Thyroid gland (tissue), 4 donors: ENCODE measurements around the gene SLC6A6. TPM values are rescaled to one million over a fixed set of nuclear protein-coding genes. Genes with fewer than 3 reads are reported as not detected.

Experiments
- DNase-seq, 2 donors: peaks; one replicate each; pipeline ENCODE4 v3.0.0-alpha.2; 2019
- H3K27ac ChIP-seq, 3 donors: fragments of 200-600 bp; sonication (generic); 1 replicate in 2 of 3; 2 replicates in 1 of 3; pipeline ENCODE4 v1.5.1; 2016 to 2019; ENCODE audit warnings: mild to moderate bottlenecking in 1 of 3, moderate library complexity in 1 of 3
- H3K27me3 ChIP-seq: fragments of 200-600 bp; sonication (generic); one replicate; pipeline ENCODE4 v1.5.1; 2019
- H3K36me3 ChIP-seq, 2 donors: fragments of 200-600 bp; sonication (generic); one replicate each; pipeline ENCODE4 v1.5.1; 2016 to 2019
- H3K4me1 ChIP-seq, 2 donors: fragments of 200-600 bp; sonication (generic); one replicate each; pipeline ENCODE4 v1.5.1; 2017 to 2019
- H3K4me3 ChIP-seq, 3 donors: fragments of 200-600 bp; sonication (generic); replicated peaks in 1 of 3; 1 replicate in 2 of 3; 2 replicates in 1 of 3; pipeline ENCODE4 v1.5.1; 2016; ENCODE audit warnings: mild to moderate bottlenecking in 1 of 3
- H3K9me3 ChIP-seq: fragments of 200-600 bp; sonication (generic); one replicate; pipeline ENCODE4 v1.5.1; 2017
- POLR2A ChIP-seq, 2 donors: fragments of 450-650 bp; IDR thresholded peaks; one replicate each; pipeline ENCODE4 v1.6.1; 2017; ENCODE audit warnings: antibody characterized with exemption in 2 of 2, mild to moderate bottlenecking in 2 of 2, moderate library complexity in 1 of 2
- WGBS, 2 donors: methylation state at CpG; one replicate each; pipeline ENCODE4 v1.1.5; 2017; 5-methylcytosine and 5-hydroxymethylcytosine counted together
- intact Hi-C: fragments of 100-400 bp; cut with DNase I; formaldehyde crosslinking; loops from one replicate; pipeline ENCODE4 v1.15.1; 2023
- total RNA-seq, 4 donors: library from RNA; depleted of rRNA; stranded (reverse); fragments of >200 nt; gene quantifications; one replicate each; pipeline ENCODE4 v1.2.3, GENCODE V29; 2016
- TF ChIP-seq, protein P1 (sequence below), 6 experiments: fragments of 200-600 bp in 3 of 6; fragments of 450-650 bp in 3 of 6; sonication (generic) in 3 of 6; IDR thresholded peaks; one replicate each; pipeline ENCODE4 v1.5.1; 2016 to 2019; ENCODE audit warnings: antibody characterized with exemption in 6 of 6, mild to moderate bottlenecking in 2 of 6, inconsistent platforms in 1 of 6, moderate library complexity in 1 of 6

The SLC6A6 gene
- total RNA-seq, 4 donors from 2014 or later = 42.7 to 98.0 (median 72.5) TPM

- Histone ChIP-seq H3K27me3 (no peaks in the 10 kb centered on the region), H3K9me3 (no peaks in the 10 kb centered on the region), H3K4me1 (peaks cover 4 to 14% of the 10 kb centered on the region in 2 donors), H3K36me3 (no peaks in the 10 kb centered on the region), H3K27ac (no peak overlapping the region), H3K4me3 (no peak overlapping the region)
- 90 to 97% methylated on average over 7 of the region's 7 CpGs for WGBS, 2 donors
- TF ChIP-seq, protein P1, sequence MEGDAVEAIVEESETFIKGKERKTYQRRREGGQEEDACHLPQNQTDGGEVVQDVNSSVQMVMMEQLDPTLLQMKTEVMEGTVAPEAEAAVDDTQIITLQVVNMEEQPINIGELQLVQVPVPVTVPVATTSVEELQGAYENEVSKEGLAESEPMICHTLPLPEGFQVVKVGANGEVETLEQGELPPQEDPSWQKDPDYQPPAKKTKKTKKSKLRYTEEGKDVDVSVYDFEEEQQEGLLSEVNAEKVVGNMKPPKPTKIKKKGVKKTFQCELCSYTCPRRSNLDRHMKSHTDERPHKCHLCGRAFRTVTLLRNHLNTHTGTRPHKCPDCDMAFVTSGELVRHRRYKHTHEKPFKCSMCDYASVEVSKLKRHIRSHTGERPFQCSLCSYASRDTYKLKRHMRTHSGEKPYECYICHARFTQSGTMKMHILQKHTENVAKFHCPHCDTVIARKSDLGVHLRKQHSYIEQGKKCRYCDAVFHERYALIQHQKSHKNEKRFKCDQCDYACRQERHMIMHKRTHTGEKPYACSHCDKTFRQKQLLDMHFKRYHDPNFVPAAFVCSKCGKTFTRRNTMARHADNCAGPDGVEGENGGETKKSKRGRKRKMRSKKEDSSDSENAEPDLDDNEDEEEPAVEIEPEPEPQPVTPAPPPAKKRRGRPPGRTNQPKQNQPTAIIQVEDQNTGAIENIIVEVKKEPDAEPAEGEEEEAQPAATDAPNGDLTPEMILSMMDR (IDR thresholded peaks at IDR 0.05) = no peak
- TF ChIP-seq POLR2A (IDR thresholded peaks at IDR 0.05) = no peak
- no peak for DNase-seq
- intact Hi-C loops = no loop called here
Measured at GRCh38 chr3:14392803-14393319, 9.5 kb upstream of the SLC6A6 start.

DNA sequence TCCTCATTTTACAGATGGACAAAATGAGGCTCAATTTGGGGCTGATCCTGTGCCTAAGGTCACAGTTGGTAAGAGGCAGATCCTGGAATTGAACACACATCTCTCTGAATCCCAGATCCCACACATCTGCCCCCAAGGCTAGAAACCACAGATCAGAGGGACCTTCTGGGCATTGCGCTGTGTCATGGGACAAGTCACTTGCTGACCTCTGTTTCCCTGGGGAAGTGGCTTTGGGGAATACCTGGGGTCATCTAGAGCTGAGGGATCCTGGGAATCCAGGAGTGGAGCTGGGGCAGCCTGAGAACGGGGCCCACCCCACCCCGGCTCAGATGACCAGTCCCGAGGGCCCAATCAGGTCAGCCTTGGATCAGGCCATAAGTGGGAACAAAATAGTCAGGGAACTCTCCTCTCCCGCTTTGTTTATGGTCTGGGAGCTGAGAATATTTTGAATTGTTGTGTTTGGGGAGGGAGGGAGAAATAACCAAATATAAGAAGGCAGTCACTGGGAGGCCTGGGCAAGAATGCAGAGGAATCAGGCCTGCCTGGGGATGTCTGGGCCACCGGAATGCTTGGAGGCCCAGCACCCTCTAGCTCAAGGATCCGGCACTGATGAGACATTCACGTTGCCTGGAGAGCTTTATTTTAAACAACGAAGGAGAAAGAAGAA, 8.8 kb upstream of the SLC6A6 start:
- TF ChIP-seq, protein P1 (IDR thresholded peaks at IDR 0.05) = no peak
- no peak for TF ChIP-seq POLR2A (IDR thresholded peaks at IDR 0.05)
- Histone ChIP-seq H3K27me3 (no peaks in the 10 kb centered on the region), H3K36me3 (no peaks in the 10 kb centered on the region), H3K4me3 (no peak overlapping the region), H3K27ac (no peak overlapping the region), H3K9me3 (no peaks in the 10 kb centered on the region), H3K4me1 (peaks cover 4 to 11% of the 10 kb centered on the region in 2 donors)
- no peak for DNase-seq
- intact Hi-C loops = no loop called here
- WGBS, 2 donors = 83 to 85% methylated on average over 8 of the region's 9 CpGs

- Histone ChIP-seq H3K36me3 (no peaks in the 10 kb centered on the region), H3K9me3 (no peaks in the 10 kb centered on the region), H3K27me3 (no peaks in the 10 kb centered on the region), H3K27ac (no peak overlapping the region), H3K4me3 (no peak overlapping the region), H3K4me1 (peaks cover 4% of the 10 kb centered on the region in 2 donors)
- intact Hi-C loops = loop anchor here (5.0 kb wide), 1 partner anchor 71 kb away; no protein-coding TSS in a partner anchor
- TF ChIP-seq, protein P1 (IDR thresholded peaks at IDR 0.05) = no peak
- TF ChIP-seq POLR2A (IDR thresholded peaks at IDR 0.05) = no peak
- 67 to 72% methylated on average over 5 of the region's 5 CpGs for WGBS, 2 donors
- no peak for DNase-seq
Measured at GRCh38 chr3:14396031-14396692, 6.2 kb upstream of the SLC6A6 start.

GRCh38 chr3:14397046-14397445, 5.4 kb upstream of the SLC6A6 start:
- no peak for TF ChIP-seq POLR2A (IDR thresholded peaks at IDR 0.05)
- TF ChIP-seq, protein P1 (IDR thresholded peaks at IDR 0.05) = no peak
- H3K4me1 ChIP-seq = no peaks in the 10 kb centered on the region
- no peaks in the 10 kb centered on the region for H3K9me3 ChIP-seq
- intact Hi-C loops = loop anchor here (5.0 kb wide), 1 partner anchor 70 kb away; no protein-coding TSS in a partner anchor
- no peak for DNase-seq
- no peak overlapping the region for H3K4me3 ChIP-seq
- 90 to 91% methylated on average over 4 of the region's 4 CpGs for WGBS, 2 donors
- H3K27ac ChIP-seq = no peak overlapping the region
- no peaks in the 10 kb centered on the region for H3K27me3 ChIP-seq
- H3K36me3 ChIP-seq = no peaks in the 10 kb centered on the region

DNA sequence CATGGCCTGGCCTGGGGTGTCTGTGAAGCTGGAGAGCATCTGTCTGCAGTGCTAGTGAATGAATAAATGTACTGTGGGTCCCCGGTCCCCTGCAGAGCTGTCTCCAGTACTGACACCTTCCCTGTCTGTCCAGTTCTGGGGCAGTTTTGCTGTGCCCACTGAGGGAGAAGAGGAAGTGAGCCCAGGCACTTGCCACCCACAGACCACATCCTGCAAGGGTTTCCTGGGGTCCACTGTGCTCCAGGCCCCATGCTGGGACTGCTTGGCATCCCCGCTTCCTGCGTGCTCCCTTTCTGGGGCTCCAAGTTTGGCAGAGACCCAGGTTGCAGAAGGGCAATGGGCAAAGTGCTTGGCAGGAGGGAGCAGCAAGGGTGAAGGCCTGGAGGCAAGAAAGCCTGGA, 4.9 kb upstream of the SLC6A6 start:
- WGBS, 2 donors = 85% methylated on average over 3 of the region's 3 CpGs
- H3K36me3 ChIP-seq = no peaks in the 10 kb centered on the region
- TF ChIP-seq, protein P1 (IDR thresholded peaks at IDR 0.05) = no peak
- TF ChIP-seq POLR2A (IDR thresholded peaks at IDR 0.05) = no peak
- no peaks in the 10 kb centered on the region for H3K27me3 ChIP-seq
- no peak overlapping the region for H3K4me3 ChIP-seq
- intact Hi-C loops = loop anchor here (5.0 kb wide), 1 partner anchor 70 kb away; no protein-coding TSS in a partner anchor
- H3K4me1 ChIP-seq = no peaks in the 10 kb centered on the region
- no peak for DNase-seq
- no peak overlapping the region for H3K27ac ChIP-seq
- no peaks in the 10 kb centered on the region for H3K9me3 ChIP-seq
